ENCODE data around the gene TRAPPC2L. TPM values are rescaled to one million over a fixed set of nuclear protein-coding genes. Genes with fewer than 3 reads are reported as not detected.

TRAPPC2L gene
- total RNA-seq, 1 donor from 2014 or later: 60.1 TPM

DNA sequence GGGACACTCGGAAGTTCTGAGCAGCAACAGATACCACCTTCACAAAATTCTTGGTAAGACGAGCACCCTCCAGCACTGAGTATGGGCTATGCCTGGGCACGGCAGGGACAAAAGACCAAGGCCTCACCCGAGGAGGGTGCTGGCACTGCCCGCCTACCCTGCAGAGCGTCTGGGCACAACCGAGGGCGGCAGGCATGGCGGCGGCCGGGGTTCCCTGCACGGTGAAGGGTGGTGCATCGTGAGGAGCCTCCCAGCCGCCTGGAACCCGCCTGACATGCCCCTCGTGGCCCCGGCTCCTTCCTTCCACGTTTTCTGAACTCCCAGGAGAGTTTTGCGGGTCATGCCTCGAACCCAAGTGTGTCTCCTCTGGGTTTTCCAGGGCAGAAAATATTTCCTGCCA, 19.1 kb upstream of the TRAPPC2L start:
- no peak for DNase-seq (ENCODE audit: low read depth)

DNA sequence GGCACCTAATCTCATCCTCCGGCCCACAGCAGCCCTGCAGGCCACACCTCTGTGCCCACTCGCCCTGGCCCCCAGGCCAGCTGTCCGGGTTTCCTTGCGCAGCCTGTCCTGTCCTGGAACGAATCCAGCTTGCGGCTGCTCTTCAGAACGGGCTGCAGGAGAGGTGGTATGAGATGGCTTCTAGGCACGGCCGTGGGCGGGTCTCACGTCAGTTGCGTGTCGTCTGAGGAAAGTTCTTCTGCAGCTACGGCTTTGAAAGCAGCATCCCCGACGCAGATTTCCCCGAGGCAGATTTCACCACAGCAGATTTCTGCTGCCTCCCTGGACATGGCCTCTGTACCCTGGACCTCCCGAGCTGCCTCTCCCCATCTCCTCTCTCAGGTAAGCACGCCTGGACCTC, 18.4 kb upstream of the TRAPPC2L start:
- DNase-seq (ENCODE audit: low read depth): no peak

DNA sequence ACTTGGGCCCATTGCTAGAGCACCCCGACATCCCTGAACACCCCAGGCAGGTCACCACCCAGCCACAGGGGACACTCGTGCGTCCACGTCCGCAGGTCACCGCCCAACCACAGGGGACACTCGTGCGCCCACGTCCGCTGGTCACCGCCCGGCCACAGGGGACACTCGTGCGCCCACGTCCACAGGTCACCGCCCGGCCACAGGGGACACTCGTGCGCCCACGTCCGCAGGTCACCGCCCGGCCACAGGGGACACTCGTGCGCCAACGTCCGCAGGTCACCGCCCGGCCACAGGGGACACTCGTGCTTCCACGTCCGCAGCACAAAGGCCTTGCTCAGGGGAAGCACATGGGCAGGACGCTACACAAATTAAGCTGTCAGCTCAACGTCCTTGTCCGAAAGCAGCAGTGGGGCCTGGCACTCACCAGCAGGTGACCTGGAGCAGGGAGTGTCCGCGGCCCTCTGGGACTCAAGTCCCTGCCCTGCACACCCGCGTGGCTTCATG, 17.8 kb upstream of the TRAPPC2L start:
- no peak for DNase-seq (ENCODE audit: low read depth)

DNA sequence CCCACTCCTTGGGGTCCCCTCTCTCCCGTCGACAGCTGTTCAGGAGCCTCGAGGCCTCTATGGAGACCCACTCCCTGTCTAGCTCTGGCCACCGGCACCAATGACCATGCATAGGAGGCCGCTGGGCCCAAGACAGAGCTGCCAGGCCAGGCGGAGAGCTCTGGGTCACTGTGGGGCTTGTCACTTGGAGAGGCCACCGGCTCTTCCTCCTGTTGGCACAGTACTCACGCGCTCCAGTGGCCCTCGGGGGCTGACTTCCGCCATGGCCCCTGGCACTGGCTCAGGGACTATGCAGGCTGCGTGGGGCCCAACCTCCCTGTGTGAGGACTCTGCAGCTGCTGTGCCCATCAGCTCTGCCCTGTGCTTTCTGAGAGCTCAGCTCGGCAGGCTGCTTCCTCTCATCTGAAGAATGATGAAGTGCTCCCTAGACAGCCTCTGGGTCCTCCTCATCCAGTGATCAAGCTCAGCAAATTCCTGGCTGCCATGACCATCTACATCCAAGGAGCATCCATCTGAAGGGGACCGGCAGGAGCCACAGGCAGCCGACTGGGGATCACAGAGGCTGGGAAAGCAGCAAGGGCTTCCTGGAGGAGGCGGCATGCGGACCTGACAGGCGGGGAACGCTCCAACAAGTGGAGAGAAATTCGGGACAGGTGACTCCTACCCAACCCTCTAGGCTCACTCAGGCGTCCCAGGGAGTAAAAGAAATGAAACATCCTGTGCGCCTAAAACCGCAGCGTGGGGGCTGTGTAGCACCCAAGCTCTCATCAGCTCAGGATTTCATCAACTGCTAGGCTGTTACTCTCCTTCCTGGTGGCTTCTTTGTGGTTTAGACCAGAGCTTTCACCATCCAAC, 17.0 kb upstream of the TRAPPC2L start:
- DNase-seq (ENCODE audit: low read depth): no peak

DNA sequence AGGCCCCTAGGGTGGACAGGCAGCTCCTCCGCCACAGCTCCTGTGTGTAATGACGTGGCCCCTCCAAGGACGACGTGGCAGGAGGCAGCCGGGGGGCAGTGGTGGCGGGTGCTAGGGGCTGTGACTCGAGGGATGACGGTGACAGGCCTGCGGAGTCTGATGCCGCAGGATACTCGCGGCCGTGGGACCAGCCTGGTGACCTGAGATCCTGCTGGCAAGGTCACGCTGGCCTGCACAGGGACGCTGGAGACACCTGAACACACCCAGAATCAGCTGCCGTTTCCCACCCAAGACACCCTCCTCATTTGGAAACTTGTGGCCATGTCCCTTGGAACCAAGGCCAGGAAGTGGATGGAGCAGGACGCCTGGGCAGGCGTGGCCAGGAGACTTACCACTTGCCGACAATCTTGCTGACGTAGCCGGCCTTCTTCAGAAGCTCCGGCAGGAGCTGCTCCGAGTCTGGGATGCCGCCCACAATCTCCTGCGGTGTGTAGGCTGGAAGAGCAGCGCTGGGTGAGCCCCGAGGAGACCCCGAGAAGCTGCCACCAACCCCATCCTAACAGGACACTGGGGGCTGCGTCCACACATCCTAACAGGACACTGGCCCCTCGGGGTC, 16.2 kb upstream of the TRAPPC2L start:
- no peak for DNase-seq (ENCODE audit: low read depth)

DNA sequence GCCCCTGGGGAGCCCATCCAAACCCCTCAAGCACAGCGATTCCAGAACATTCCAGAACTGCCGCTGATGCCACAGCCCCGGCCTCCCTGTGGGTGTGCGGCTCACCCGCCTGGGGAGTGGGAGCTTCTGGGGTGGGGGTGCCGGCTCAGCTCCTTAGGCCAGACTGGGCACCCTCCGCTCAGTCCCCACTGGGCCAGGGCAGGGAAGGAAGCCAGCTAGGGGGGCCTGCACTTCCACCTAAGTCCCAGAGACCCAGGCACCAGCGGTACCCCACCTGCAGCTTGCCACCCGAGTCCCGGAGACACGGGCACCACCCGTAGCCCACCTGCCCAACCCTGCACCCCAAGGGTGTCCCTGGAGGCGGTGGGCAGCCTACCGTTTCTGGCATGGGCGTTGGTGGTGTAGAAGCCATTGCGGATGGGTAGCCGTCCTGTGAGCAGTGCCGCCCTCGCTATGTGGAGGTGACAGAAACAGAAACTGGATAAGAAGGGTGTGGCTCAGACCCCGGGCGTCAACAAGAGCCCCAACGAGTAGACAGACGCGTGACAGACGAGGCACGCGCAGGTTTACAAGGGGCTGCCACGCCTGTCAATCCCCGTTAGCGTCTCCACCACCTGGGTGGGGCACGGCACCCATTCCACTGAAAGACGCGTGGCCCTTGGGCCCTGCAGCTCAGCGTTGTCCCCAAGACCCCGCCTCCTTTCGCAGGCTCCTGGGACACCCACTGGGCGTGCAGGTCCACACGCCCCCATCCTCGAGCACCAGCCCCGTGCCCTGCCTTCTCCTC, 15.2 kb upstream of the TRAPPC2L start:
- no peak for DNase-seq (ENCODE audit: low read depth)

DNA sequence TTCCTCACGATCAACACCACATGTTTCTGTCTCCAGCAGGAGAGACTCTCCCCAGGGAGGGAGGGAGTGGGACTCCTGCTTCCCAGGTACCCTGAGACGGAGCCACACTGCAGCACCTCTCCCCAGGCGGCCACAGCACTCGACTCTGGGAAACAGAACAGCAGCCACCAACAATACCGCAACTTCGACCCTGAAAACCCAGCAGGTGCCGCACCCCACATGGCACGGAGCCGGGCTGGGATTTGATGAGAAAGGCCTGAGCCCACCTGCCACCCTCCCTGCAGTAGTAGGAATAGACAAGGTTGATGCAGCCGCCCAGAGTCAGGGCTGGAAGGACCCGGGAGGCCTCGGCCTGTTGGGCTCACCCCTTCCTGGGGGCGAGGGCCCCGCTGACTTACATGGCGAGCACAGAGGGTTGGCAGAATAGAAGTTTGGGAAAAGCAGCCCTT, 14.6 kb upstream of the TRAPPC2L start:
- no peak for DNase-seq (ENCODE audit: low read depth)

DNA sequence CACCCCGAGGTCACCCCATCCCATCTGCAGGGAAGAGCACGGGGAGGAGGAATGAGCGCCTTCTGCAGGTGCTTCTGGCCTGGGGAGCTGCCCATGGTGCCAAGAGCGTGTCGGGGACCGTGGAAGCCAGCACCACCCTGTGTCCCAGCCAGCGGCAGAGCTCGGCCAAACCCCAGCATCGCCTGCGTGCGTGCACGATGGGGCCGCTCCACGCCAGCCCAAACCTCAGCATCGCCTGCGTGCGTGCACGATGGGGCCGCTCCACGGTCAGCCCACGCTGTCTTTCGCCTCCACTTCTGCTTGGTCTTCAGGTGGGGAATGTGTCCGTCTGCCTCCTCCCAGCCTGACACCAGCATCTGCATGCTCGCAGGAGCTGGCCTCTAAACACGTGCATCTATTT, 14.1 kb upstream of the TRAPPC2L start:
- DNase-seq (ENCODE audit: low read depth): no peak

DNA sequence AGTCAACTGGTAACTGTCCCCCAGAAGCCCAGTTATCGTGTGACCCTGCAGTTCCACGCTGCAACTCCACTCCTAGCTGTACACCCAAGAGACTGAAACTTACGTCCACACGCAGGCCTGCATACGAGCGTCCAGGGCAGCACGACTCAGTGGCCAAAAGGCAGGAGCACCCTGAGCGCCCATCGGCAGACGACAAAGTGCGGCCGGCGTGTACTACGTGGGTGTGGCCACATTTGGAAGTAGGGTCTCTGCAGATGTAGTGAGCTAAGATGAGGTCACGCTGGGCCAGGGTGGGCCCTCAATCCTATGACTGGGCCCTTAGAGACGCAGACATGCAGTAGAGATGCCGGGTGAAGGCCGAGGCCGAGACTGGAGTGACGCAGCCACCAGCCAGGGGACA, 13.7 kb upstream of the TRAPPC2L start:
- no peak for DNase-seq (ENCODE audit: low read depth)

DNA sequence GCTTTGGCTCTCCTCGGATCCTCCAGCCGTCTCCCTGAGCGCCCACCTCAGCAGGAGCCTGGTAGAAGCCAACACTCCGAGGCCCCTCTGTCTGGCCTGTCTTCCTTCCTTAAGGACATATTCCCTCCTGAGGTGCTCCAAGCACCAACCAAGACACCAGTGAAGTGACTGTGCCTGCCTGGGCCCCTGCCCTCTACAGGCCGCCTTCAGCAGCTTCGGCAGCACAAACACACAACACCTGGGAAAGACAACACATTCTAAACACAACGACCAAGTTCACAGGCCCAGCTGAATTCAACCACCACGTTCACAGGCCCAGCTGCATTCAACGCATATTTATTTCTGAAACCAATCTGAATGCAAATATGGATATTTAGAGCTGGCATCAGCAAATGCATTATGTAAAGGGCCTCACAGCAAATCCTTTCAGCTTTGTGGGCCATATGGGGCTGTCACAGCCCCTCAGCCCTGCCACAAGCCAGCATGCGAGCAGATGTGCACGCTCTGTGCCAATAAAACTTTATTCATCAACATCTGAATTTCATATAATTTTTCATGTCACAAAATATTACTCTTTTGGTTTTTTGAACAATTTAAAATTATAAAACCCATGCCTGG, 12.4 kb upstream of the TRAPPC2L start:
- no peak for DNase-seq (ENCODE audit: low read depth)

DNA sequence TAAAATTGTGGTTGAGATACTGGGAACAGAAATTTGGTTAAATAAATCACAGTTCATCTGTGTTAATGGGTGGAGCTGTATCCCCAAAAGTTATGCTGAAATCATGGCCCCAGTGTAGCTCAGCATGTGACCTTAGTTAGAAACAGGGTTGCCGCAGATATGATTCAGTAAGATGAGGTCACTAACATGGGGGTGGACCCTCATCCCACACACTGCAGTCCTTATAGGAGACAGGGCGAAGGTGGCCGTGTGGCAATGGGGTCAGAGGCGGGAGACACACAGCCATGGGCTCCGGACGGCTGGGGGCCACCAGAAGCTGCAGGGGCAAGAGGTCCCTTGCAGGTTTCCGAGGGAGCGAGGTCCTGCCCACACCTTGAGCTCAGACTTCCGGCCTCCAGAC, 10.8 kb upstream of the TRAPPC2L start:
- DNase-seq (ENCODE audit: low read depth): no peak

DNA sequence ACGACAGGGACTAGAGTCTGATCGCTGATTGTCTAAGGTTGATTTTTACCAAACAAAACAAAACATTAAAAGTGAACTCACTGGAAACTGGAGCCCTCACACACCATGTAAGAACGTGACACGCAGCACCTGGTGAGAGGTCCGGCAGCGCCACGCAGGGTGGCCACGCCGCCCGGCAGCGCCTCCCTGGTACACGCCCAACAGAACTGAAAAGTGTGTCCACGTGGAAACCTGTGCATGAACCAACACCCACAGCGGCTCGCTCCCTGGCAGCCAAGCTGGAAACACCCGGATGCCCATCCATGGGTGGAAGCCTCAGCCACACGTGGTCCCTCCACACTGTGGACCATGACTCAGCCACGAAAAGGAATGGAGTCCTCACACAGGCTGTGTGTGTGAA, 9.3 kb upstream of the TRAPPC2L start:
- no peak for DNase-seq (ENCODE audit: low read depth)

DNA sequence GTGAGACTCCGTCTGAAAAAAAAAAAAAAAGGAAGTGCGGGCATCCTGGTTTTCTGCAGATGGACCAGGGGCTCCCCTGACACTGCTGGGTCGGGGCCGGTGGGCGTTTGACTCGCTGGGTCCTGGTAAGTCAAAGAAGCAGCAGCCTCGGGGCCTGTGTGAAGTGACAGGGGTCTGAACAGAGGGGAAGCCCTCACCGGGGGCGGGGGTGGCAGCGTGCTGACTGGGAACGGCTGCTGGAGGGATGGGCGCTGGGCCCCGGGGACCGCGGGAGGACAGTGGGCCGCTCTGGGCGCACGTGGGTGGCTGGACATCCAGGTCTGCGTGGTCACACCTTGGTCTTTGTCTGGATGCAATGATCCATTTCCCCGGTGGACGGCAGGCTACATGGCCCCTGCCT, 8.4 kb upstream of the TRAPPC2L start:
- no peak for DNase-seq (ENCODE audit: low read depth)

DNA sequence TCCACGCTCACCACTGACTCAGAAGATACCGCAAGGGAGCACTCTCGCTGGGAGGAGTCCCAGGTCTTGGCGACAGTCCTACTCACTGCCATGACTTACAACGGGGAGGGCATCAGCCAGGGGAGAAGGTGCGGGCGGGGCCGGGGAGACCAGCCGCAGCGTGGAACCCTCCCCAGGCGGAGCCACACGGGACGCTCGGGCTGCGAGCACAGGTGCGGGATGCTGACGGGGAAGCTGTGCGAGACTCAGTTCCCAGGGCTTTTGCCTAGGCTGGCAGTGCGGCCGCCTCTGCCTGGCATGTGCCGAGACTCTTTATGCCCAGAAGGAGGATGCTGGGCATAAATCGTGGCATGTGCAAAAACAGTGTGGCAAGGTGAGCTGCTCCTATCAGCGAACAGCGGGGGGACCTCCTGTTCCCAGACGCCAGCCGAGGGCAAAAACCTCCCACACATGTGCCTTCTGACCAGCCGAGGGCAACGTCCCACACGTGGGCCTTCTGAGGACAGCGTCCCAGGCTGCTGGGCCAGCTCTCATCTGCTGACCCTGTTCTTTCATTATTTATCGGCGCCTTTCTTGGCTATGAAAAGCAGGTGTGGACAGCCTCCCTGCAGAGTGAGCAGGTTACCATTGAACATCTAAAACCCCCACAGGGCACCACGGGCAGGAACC, 6.3 kb upstream of the TRAPPC2L start:
- DNase-seq (ENCODE audit: low read depth): no peak

DNA sequence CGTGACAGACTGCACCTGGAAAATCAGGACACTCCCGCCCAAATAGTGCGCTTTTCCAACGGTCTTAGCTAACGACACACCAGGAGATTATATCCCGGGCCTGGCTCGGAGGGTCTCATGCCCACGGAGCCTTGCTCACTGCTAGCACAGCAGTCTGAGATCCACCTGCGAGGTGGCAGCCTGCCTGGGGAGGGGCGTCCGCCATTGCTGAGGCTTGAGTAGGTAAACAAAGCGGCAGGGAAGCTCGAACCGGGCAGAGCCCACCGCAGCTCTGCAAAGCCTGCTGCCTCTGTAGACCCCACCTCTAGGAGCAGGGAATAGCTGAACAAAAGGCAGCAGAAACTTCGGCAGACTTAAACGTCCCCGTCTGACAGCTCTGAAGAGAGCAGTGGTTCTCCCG, 5.3 kb upstream of the TRAPPC2L start:
- no peak for DNase-seq (ENCODE audit: low read depth)

DNA sequence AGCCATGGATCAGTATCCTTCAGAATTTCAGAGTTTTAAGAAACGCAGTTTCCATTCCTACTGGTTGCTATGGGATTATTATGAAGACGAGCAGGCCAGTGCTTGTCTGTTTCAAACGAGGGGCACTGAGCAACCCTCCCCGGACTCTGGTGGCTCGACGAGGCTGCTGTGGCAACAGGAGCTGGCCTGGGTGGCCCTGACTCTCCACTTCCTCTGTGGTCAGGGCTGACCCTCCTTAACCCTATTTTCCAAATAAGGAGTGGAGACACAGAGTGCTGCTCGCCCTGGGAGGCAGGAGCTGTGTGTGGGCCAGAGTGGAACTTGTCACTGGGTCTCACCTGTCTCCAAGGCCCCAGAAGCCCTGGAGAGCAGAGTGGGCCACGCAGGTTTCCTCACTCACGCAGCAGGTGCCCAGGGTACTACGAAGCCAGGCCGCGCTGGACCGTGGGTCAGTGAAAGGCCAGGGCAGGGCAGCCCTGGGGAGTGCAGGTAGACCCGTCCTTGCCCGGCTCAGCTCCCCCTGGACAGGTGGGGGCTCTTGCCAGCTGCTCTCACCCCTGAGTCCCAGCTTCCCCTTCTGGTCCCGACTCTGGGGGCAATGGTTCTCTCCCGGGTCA, 3.5 kb upstream of the TRAPPC2L start:
- DNase-seq (ENCODE audit: low read depth): no peak

DNA sequence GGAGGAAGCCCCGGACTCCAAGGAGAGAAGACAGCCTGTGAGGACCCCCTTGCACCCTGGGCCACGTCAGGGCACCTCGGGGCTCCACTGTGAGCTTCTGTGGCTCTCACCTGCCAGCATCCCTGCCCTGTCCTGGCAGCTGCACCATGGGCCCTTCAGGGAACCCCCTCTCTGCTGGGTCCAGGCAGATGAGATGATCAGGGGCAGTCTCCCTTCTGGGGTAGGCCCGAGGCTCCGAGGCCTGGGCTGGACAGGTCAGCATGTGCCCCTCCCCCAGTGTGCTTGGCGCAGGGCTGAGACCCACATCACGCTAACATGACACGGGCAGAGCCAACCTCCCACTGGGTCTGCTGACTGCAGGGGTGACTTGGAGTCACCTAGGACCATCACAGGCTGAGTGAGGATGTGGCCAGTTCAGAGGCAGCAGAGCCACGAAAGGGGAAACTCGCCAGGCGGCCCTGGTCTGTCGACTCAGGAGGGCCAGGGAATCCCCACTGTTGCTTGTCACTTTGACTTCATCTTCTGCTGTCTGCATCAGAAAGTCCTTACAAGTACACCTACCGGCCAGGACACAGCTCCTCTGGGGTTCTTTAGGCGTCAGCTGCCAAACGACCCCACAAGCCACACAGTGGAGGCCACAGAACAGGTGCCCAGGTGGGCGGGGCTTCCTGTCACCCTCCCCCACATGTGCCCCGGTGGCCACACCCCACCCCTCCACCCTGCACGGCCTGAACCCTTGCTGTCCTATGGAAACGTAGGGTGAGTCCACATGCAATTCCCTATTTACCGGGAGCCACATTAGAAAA, 2.4 kb upstream of the TRAPPC2L start:
- DNase-seq (ENCODE audit: low read depth): peak; percentile 60

DNA sequence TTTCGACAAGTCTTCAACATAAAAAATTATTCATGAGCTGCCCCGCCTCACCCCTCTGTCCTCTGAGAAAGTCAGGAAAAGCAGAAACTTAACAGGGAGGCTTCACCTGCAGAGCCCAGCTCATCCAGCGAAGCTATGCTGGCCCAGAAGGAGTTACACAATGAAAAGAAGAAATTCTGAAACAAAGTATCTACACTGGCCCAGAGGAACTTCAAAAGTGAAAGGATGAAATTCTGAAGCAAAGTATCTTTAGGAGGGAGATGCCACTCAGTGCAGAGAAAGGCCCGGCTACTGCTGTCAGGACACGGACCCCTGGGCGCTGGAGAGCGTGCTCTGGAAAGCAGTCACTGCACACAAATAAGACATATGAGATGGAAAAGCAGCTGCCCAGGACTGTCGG, 1.8 kb upstream of the TRAPPC2L start:
- DNase-seq (ENCODE audit: low read depth): no peak

DNA sequence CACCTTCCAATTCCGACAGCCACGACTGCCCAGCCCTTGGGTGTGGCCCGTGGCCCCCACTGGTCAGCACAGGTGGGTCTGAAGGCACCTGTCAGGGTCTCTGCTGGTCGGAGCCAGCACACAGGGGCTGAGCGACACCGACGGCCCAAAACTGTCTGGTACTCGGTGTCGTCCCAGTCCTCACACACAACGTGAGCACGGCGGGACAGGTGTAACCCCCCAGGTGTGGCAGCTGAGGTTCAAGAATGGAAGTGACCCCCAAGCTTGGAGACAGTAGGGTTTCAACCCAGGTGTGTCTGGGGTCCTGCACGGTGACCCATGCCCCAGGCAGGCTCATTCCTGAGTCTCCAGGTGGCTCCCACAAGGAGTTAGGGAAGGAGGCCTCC, 1.2 kb upstream of the TRAPPC2L start:
- DNase-seq (ENCODE audit: low read depth): no peak

Measured in myocyte (in vitro differentiated cells).